ENCODE results near the gene KCNE4.

Gene KCNE4

DNA sequence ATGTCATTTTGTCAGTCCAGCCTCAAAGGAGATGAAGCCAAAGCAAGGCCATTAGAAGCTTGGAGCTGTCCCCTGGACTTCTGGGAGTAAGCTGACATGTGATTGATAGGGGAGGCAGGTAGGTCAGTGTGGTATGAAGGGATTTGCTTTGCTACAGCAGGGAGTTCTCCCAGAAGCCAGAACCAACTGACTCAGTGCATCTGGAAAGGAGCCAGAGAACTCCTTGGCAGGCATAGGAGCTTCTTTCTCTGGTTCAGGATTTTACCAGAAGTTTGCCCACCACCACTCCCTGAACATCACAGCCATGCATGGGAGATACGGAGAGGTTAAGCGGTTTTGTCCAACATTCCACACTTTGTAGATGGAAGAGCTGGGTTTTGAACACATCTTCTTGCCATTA is 24.5 kb upstream of the KCNE4 start:
- TF ChIP-seq, protein P1, sequence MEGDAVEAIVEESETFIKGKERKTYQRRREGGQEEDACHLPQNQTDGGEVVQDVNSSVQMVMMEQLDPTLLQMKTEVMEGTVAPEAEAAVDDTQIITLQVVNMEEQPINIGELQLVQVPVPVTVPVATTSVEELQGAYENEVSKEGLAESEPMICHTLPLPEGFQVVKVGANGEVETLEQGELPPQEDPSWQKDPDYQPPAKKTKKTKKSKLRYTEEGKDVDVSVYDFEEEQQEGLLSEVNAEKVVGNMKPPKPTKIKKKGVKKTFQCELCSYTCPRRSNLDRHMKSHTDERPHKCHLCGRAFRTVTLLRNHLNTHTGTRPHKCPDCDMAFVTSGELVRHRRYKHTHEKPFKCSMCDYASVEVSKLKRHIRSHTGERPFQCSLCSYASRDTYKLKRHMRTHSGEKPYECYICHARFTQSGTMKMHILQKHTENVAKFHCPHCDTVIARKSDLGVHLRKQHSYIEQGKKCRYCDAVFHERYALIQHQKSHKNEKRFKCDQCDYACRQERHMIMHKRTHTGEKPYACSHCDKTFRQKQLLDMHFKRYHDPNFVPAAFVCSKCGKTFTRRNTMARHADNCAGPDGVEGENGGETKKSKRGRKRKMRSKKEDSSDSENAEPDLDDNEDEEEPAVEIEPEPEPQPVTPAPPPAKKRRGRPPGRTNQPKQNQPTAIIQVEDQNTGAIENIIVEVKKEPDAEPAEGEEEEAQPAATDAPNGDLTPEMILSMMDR (conservative IDR thresholded peaks at IDR 0.05; ENCODE audit: low read length) = no peak
- TF ChIP-seq EZH2phosphoT487 (IDR thresholded peaks at IDR 0.05; ENCODE audit: borderline replicate concordance) = no peak
- Histone ChIP-seq H3K4me2 (ENCODE audit: low read depth, low read length, poor library complexity, severe bottlenecking) (no peak overlapping the region), H2AFZ (ENCODE audit: low read length) (no peak overlapping the region), H3K36me3 (ENCODE audit: insufficient read depth, low read length) (no peaks in the 10 kb centered on the region), H4K20me1 (ENCODE audit: insufficient read depth, low read length, poor library complexity, severe bottlenecking) (no peaks in the 10 kb centered on the region), H3K4me1 (ENCODE audit: insufficient read depth, low read length, poor library complexity, severe bottlenecking) (peaks cover 6% of the 10 kb centered on the region), H3K4me3 (ENCODE audit: low read length, poor library complexity, severe bottlenecking) (no peak overlapping the region), H3K27me3 (ENCODE audit: insufficient read depth, low read length, poor library complexity, severe bottlenecking) (no peaks in the 10 kb centered on the region), H3K79me2 (ENCODE audit: insufficient read depth, low read length) (no peaks in the 10 kb centered on the region), H3K9me3 (ENCODE audit: insufficient read depth, low read depth, low read length) (peaks cover 8% of the 10 kb centered on the region; the same call in 1 of the 2 replicates), H3K9me2 (replicated peaks; ENCODE audit: low read depth, low read length) (no peaks in the 10 kb centered on the region), H3K9ac (ENCODE audit: low read depth, low read length, poor library complexity, severe bottlenecking) (no peak overlapping the region), H3F3A (ENCODE audit: low read depth) (no peaks in the 10 kb centered on the region)

DNA sequence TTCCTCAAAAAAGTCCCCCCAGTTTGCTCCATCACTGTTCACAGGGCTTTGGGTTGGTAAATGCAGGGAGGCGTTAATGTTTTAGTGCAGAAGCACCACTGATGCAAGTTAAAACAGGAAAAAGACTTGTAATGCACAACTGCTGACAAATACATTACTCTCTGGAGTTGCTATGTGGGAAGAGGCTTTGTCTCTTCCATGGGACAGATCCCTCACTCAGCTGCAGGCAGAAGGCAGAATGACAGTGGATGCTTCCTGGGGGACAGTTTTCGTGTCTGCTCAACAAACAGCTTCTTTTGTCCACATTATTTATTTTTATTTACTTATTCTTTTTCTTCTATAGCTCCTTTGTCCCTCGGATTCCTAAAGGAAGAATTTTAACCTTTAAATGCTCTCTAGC is 22.7 kb upstream of the KCNE4 start:
- H3K9me3 ChIP-seq (ENCODE audit: insufficient read depth, low read depth, low read length) = peaks cover 17% of the 10 kb centered on the region; the same call in 1 of the 2 replicates
- no peak overlapping the region for H3K4me2 ChIP-seq (ENCODE audit: low read depth, low read length, poor library complexity, severe bottlenecking)
- H3K4me3 ChIP-seq (ENCODE audit: low read length, poor library complexity, severe bottlenecking) = no peak overlapping the region
- H3F3A ChIP-seq (ENCODE audit: low read depth) = no peaks in the 10 kb centered on the region
- H3K27me3 ChIP-seq (ENCODE audit: insufficient read depth, low read length, poor library complexity, severe bottlenecking) = no peaks in the 10 kb centered on the region
- H3K79me2 ChIP-seq (ENCODE audit: insufficient read depth, low read length) = no peaks in the 10 kb centered on the region
- H4K20me1 ChIP-seq (ENCODE audit: insufficient read depth, low read length, poor library complexity, severe bottlenecking) = no peaks in the 10 kb centered on the region
- peaks cover 6% of the 10 kb centered on the region for H3K4me1 ChIP-seq (ENCODE audit: insufficient read depth, low read length, poor library complexity, severe bottlenecking)
- no peak for TF ChIP-seq EZH2phosphoT487 (IDR thresholded peaks at IDR 0.05; ENCODE audit: borderline replicate concordance)
- no peak overlapping the region for H3K9ac ChIP-seq (ENCODE audit: low read depth, low read length, poor library complexity, severe bottlenecking)
- H3K9me2 ChIP-seq (replicated peaks; ENCODE audit: low read depth, low read length) = no peaks in the 10 kb centered on the region
- H3K36me3 ChIP-seq (ENCODE audit: insufficient read depth, low read length) = no peaks in the 10 kb centered on the region
- no peak overlapping the region for H2AFZ ChIP-seq (ENCODE audit: low read length)

DNA sequence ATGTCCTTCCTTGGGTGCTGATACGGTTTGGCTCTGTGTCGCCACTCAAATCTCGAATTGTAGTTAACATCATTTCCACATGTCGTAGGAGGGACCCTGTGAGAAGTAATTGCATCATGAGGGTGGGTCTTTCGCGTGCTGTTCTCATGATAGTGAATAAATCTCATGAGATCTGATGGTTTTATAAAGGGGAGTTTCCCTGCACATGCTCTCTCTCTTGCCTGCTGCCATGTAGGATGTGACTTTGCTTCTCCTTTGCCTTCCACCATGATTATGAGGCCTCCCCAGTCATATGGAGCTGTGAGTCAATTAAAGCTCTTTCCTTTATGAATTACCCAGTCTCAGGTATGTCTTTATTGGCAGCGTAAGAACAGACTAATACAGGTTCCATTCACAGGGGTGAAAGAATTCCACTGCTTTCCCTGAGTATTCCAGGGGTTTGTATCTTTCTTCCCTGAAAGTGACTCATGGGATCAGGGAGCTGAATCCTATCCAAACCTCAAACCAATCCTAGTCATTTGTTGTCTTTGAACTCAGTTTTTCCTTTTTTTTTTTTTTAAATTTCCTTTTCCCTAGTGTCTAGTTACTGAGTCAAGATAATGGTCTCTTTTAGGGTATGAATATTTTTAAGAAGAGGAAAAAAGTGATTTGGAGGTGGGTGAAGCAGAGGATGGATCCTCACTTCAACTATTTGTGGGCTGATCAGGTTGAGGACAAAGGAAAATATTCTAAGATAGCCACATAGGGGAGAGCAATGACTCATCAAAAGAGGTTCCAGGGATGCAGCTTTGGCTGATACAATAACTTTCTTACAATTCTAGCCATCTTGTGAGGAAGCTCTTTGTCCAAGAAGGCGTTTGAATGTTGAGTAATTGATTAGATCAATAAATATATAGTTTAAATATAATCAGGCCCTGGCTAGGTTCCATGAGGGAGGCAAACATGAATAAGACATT is 19.5 kb upstream of the KCNE4 start:
- TF ChIP-seq EZH2phosphoT487 (IDR thresholded peaks at IDR 0.05; ENCODE audit: borderline replicate concordance) = no peak
- TF ChIP-seq, protein P1 (conservative IDR thresholded peaks at IDR 0.05; ENCODE audit: low read length) = no peak
- Histone ChIP-seq H3K4me1 (ENCODE audit: insufficient read depth, low read length, poor library complexity, severe bottlenecking) (peaks cover 6% of the 10 kb centered on the region), H3K4me2 (ENCODE audit: low read depth, low read length, poor library complexity, severe bottlenecking) (no peak overlapping the region), H3K79me2 (ENCODE audit: insufficient read depth, low read length) (no peaks in the 10 kb centered on the region), H3F3A (ENCODE audit: low read depth) (no peaks in the 10 kb centered on the region), H3K9me2 (replicated peaks; ENCODE audit: low read depth, low read length) (no peaks in the 10 kb centered on the region), H2AFZ (ENCODE audit: low read length) (no peak overlapping the region), H3K27me3 (ENCODE audit: insufficient read depth, low read length, poor library complexity, severe bottlenecking) (no peaks in the 10 kb centered on the region), H4K20me1 (ENCODE audit: insufficient read depth, low read length, poor library complexity, severe bottlenecking) (no peaks in the 10 kb centered on the region), H3K36me3 (ENCODE audit: insufficient read depth, low read length) (no peaks in the 10 kb centered on the region), H3K9ac (ENCODE audit: low read depth, low read length, poor library complexity, severe bottlenecking) (no peak overlapping the region), H3K4me3 (ENCODE audit: low read length, poor library complexity, severe bottlenecking) (no peak overlapping the region), H3K9me3 (ENCODE audit: insufficient read depth, low read depth, low read length) (peaks cover 17% of the 10 kb centered on the region; the same call in 1 of the 2 replicates)
